WERI-Rb-1 (cell line): ENCODE measurements around the gene TGFBR3.

Source experiments
- DNase-seq: peaks from one replicate; pipeline ENCODE4 v3.0.0-alpha.2; 2020
- H3K27ac ChIP-seq: fragments of 250-450 bp; sonication (Bioruptor Pico); 2 replicates; pipeline ENCODE4 v1.5.1; 2020; ENCODE audit warnings: mild to moderate bottlenecking, moderate library complexity
- H3K27me3 ChIP-seq: fragments of 250-450 bp; sonication (Bioruptor Pico); 2 replicates; pipeline ENCODE4 v1.5.1; 2021; ENCODE audit warnings: mild to moderate bottlenecking, low read depth, moderate library complexity; ENCODE audit not compliant: insufficient read depth, severe bottlenecking
- H3K36me3 ChIP-seq: fragments of 250-450 bp; sonication (Bioruptor Pico); 2 replicates; pipeline ENCODE4 v1.5.1; 2020; ENCODE audit warnings: mild to moderate bottlenecking, moderate library complexity
- H3K4me3 ChIP-seq: 2 replicates; pipeline ENCODE4 v1.5.1; 2011; ENCODE audit warnings: low read depth, mild to moderate bottlenecking, control low read depth, low read length
- H3K9me3 ChIP-seq: fragments of 250-450 bp; sonication (Bioruptor Pico); 2 replicates; pipeline ENCODE4 v1.5.1; 2021; ENCODE audit warnings: mild to moderate bottlenecking, moderate library complexity; ENCODE audit not compliant: severe bottlenecking
- TF ChIP-seq, protein P1 (sequence below): IDR thresholded peaks from 2 replicates; pipeline ENCODE4 v1.5.1; 2011; ENCODE audit warnings: low read depth, mild to moderate bottlenecking, control low read depth, inconsistent platforms, low read length

Gene TGFBR3

GRCh38 chr1:91691525-91691924 is 194.4 kb downstream of the TGFBR3 start:
- no peak for DNase-seq
- Histone ChIP-seq H3K27ac (no peak overlapping the region), H3K36me3 (no peaks in the 10 kb centered on the region), H3K9me3 (no peaks in the 10 kb centered on the region), H3K27me3 (no peaks in the 10 kb centered on the region), H3K4me3 (no peak overlapping the region)
- TF ChIP-seq, protein P1, sequence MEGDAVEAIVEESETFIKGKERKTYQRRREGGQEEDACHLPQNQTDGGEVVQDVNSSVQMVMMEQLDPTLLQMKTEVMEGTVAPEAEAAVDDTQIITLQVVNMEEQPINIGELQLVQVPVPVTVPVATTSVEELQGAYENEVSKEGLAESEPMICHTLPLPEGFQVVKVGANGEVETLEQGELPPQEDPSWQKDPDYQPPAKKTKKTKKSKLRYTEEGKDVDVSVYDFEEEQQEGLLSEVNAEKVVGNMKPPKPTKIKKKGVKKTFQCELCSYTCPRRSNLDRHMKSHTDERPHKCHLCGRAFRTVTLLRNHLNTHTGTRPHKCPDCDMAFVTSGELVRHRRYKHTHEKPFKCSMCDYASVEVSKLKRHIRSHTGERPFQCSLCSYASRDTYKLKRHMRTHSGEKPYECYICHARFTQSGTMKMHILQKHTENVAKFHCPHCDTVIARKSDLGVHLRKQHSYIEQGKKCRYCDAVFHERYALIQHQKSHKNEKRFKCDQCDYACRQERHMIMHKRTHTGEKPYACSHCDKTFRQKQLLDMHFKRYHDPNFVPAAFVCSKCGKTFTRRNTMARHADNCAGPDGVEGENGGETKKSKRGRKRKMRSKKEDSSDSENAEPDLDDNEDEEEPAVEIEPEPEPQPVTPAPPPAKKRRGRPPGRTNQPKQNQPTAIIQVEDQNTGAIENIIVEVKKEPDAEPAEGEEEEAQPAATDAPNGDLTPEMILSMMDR: no peak

DNA sequence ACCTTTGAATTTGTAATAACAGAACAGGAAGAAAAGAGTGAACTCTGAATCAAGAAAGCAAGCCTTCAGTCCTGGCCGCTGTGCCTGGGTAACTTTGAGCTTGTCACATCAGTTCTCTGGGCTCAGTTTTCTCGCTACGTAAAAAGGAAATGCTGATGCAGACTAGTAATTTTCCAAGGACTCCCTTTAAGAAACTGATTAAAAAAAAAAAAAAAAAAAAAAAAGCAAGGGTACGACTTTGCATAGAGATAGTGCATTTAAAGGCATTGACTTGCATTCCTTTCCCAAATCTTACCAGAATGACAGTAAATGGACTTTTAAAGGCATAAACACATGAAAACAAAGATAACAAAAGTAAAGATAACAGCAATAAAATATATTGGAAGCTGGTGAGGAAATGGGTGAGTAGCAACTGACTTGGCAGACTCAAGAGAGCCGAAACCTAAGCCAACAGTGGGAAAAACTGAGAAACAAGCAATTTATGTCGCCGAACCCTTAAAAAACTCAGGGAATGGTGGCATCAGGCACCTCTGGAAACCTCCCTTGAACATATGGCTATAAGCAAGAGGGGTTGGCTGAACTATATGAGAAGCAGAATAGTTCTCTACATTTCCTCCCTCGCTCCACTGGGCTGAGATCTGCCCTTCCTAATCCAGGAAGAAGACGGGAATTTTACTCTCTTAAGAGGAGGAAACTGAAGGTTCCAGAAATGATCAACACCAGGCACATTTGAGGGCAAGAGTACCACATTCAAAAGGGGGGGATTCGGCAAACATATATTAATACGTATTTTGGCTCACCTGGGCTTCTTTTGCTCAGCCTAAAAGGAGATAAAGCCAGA is 196.1 kb downstream of the TGFBR3 start:
- Histone ChIP-seq H3K27me3 (no peaks in the 10 kb centered on the region), H3K9me3 (no peaks in the 10 kb centered on the region), H3K36me3 (no peaks in the 10 kb centered on the region), H3K27ac (no peak overlapping the region), H3K4me3 (no peak overlapping the region)
- no peak for DNase-seq
- TF ChIP-seq, protein P1: no peak

- TF ChIP-seq, protein P1: no peak
- Histone ChIP-seq H3K36me3 (no peaks in the 10 kb centered on the region), H3K27me3 (no peaks in the 10 kb centered on the region), H3K27ac (no peak overlapping the region), H3K9me3 (no peaks in the 10 kb centered on the region), H3K4me3 (no peak overlapping the region)
- no peak for DNase-seq
Measured at GRCh38 chr1:91687452-91687851, 198.5 kb downstream of the TGFBR3 start.

DNA sequence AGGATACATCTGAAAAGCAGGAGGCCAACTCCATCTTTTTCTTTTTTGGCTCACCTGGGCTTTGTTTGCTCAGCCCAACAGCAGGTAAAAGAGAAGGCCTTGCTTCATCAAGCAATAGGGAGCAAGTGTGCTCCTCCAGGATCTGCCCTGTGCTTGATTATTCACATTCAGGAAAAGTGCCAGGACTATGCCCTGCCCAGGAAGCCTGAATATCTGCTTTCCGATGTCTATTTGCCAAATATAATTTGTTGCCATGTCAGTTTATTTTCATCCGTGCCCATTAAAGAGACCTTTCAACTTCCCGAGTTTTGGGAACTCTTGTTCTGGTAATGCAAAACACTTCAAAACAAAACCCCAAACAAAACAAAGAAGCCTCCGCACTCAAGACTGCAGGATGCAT is 200.0 kb downstream of the TGFBR3 start:
- Histone ChIP-seq H3K27ac (no peak overlapping the region), H3K27me3 (no peaks in the 10 kb centered on the region)

DNA sequence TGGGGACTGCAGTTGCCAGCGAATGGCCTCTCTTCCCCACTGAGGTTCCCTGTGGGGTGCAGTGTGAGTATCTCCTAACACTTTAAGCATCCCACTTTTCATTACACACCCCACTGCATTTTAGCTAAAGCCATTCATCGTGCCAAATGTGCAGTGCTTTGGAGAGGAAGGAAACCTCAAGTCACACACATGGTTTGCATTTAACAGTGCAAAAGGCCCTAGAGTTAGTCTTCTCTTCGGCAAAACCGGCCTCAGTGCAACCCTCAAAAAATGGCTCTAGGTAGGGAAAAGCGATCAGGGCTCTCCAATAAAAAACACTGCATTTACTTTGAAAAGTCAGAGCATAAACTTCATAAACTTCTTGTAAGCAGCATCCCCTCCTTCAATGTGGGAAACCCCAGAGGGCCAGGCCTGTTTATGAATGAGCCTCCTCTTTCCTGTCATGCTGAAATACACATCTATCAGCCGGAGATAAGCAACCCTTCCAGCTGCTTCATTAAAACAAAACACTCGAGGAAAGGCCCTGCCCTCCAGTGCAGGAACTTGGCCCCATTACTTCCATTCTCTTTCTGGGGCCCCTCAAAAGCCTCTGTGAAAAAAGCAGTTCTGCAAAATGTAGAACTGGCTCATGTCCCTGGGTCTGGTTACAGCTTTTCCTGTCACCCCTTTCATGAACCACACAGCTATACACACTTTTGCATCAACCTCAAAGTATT is 201.3 kb downstream of the TGFBR3 start:
- H3K9me3 ChIP-seq: no peaks in the 10 kb centered on the region
- H3K27ac ChIP-seq: no peak overlapping the region
- no peaks in the 10 kb centered on the region for H3K36me3 ChIP-seq
- no peaks in the 10 kb centered on the region for H3K27me3 ChIP-seq
- DNase-seq: no peak
- no peak overlapping the region for H3K4me3 ChIP-seq
- TF ChIP-seq, protein P1: no peak

More for the DNA sequence above, 200.0 kb downstream of the TGFBR3 start:
- no peaks in the 10 kb centered on the region for H3K9me3 ChIP-seq
- H3K4me3 ChIP-seq: no peak overlapping the region
- TF ChIP-seq, protein P1: no peak
- no peak for DNase-seq
- no peaks in the 10 kb centered on the region for H3K36me3 ChIP-seq
